GM23248 (cell line): Measurements from ENCODE around the gene GRB10.

Source experiments
- EZH2 ChIP-seq: fragments of 200-600 bp; sonication (generic); IDR thresholded peaks from 2 replicates; pipeline ENCODE4 v1.6.1; 2018; ENCODE audit warnings: antibody characterized with exemption, mild to moderate bottlenecking; ENCODE audit not compliant: insufficient read depth, poor library complexity, severe bottlenecking
- EZH2phosphoT487 ChIP-seq: fragments of 200-600 bp; sonication (generic); IDR thresholded peaks from 2 replicates; pipeline ENCODE4 v1.6.1; 2018; ENCODE audit warnings: antibody characterized with exemption, moderate library complexity, mild to moderate bottlenecking, low read depth; ENCODE audit not compliant: insufficient read depth

DNA sequence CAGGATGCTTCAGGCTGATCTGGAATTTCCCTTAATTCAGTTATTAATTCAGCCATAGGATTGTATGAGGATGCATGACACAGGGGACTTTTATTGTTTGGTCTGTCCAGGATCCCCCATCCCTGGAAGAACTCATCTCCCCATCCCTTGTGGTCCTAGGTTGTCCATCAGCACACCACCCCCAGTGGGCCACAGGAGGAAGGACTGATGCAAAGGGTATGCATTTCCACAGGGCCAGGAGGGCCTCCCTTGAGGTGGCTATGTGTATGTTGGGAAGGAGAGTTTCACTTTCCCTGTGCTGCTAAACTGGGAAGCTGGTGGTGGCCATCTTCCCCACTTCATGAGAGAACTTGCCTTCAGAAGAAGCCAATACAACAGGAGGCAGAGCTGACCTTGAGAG, 44.6 kb upstream of the GRB10 start:
- no peak for TF ChIP-seq EZH2
- no peak for TF ChIP-seq EZH2phosphoT487
